Activated CD4-positive, alpha-beta T cell treated with anti-CD3 and anti-CD28 coated beads for 36 hours (primary cell): ENCODE data around the gene SASH1. TPM values are rescaled to one million over a fixed set of nuclear protein-coding genes. Genes with fewer than 3 reads are reported as not detected.
"Not testable (repeated sequence)": the region's sequence is repeated elsewhere in the genome, so short reads cannot be mapped to it uniquely, and the experiment has no call there.

ENCODE experiments used
- ATAC-seq: fragments of 200-7000 bp; cut with Tn5 transposase; one replicate; pipeline ENCODE4 v1.10.0; 2021; ENCODE audit warnings: mild to moderate bottlenecking, moderate library complexity
- CTCF ChIA-PET: fragments of 350-600 bp; sonication (Branson Sonifier 250); formaldehyde crosslinking; loops from one replicate; lab custom pipeline; 2021; ENCODE audit warnings: antibody characterized with exemption; lab: Charles Lee
- POLR2A ChIA-PET: fragments of 350-600 bp; sonication (Branson Sonifier 250); formaldehyde crosslinking; loops from one replicate; lab custom pipeline; 2021; ENCODE audit warnings: antibody characterized with exemption, inconsistent platforms; lab: Charles Lee
- DNase-seq: peaks from one replicate; pipeline ENCODE4 v3.0.0-alpha.2; 2020
- H3K27ac Mint-ChIP-seq: one replicate; pipeline ENCODE4 v1.8.0; 2021; ENCODE audit warnings: mixed read lengths
- H3K27me3 Mint-ChIP-seq: one replicate; pipeline ENCODE4 v1.8.0; 2021; ENCODE audit warnings: mixed read lengths
- H3K36me3 Mint-ChIP-seq: one replicate; pipeline ENCODE4 v1.8.0; 2021; ENCODE audit warnings: low read depth, mixed read lengths
- H3K4me1 Mint-ChIP-seq: one replicate; pipeline ENCODE4 v1.8.0; 2021; ENCODE audit warnings: mixed read lengths
- H3K4me3 Mint-ChIP-seq: one replicate; pipeline ENCODE4 v1.8.0; 2021; ENCODE audit warnings: mild to moderate bottlenecking, moderate library complexity, mixed read lengths
- H3K9me3 Mint-ChIP-seq: one replicate; pipeline ENCODE4 v1.8.0; 2021; ENCODE audit warnings: low read depth, mixed read lengths
- intact Hi-C, 2 experiments: fragments of 100-400 bp; cut with DNase I in 1 of 2; cut with micrococcal nuclease in 1 of 2; formaldehyde crosslinking; loops; one replicate each; pipeline versions ENCODE4 v1.14.2 to v1.15.1; 2022 to 2024; cut with DNase I, micrococcal nuclease
- total RNA-seq, 2 experiments: library from RNA; stranded (reverse); gene quantifications; one replicate each; pipeline ENCODE4 v1.2.3, GENCODE V29; 2021

The SASH1 gene
- total RNA-seq, 2 experiments from 2014 or later: 0.26 to 0.46 TPM

DNA sequence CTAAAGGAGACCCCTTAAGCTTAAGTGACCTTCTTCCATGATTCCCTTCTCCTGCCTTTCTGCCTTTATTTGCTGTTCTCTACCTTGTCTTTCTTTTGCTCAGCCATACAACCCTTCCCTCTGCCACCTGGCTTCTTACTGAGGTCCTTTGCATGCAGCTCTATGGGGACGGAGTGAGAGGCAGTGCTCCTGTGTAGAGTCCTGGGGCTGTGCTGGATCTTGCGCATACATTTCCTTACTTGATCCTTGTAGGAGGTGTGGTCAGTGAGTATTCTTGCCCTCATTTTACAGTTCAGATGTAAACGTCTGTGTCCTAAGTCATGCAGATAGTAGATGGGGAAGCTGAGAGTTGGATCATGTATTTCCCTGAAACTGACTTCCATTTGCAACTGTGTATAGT is 5.7 kb downstream of the SASH1 start:
- Mint-ChIP-seq H3K36me3 (no peaks in the 10 kb centered on the region), H3K4me1 (no peaks in the 10 kb centered on the region), H3K4me3 (no peak overlapping the region), H3K27ac (no peak overlapping the region), H3K9me3 (no peaks in the 10 kb centered on the region), H3K27me3 (peaks cover 38% of the 10 kb centered on the region)
- no peak for ATAC-seq
- ChIA-PET CTCF (interaction anchor here (0.6 kb wide), 1 partner anchor 605 kb away, joined by 3 read pairs; no protein-coding TSS in a partner anchor), POLR2A (no interaction called here)
- intact Hi-C loops: loop anchor here in 1 of 2 experiments (5.0 kb wide), 1 partner anchor 114 kb away; no protein-coding TSS in a partner anchor
- DNase-seq: no peak

- POLR2A ChIA-PET: no interaction called here
- ATAC-seq (no peak), DNase-seq (no peak)
- no peaks in the 10 kb centered on the region for H3K4me1 Mint-ChIP-seq
- intact Hi-C loops: loop anchor here in 1 of 2 experiments (5.0 kb wide), 1 partner anchor 114 kb away; no protein-coding TSS in a partner anchor
- no peaks in the 10 kb centered on the region for H3K9me3 Mint-ChIP-seq
- H3K36me3 Mint-ChIP-seq: no peaks in the 10 kb centered on the region
- H3K27me3 Mint-ChIP-seq: peaks cover 34% of the 10 kb centered on the region
- CTCF ChIA-PET: interaction anchor here (0.6 kb wide), 1 partner anchor 605 kb away, joined by 3 read pairs; no protein-coding TSS in a partner anchor
- H3K27ac Mint-ChIP-seq: no peak overlapping the region
- H3K4me3 Mint-ChIP-seq: no peak overlapping the region
Measured at GRCh38 chr6:148348778-148349177, 6.1 kb downstream of the SASH1 start.

DNA sequence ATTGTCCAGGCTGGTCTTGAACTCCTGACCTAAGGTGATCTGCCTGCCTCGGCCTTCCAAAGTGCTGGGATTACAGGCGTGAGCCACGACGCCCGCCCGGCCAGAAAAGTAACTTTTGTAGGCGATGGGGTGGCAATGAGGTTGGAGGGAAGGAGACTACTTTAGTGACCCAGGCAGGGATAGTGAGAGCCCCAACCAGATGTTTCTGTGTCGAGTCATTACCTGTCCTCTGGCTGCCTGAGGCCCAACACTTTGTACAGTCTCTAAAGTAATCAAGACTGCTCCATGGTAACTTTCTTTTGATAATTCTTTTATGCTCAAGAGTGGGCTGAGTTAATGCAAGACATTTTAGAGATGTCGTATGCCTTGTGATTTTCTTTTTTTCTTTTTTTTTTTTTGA is 6.8 kb downstream of the SASH1 start:
- no peak overlapping the region for H3K4me3 Mint-ChIP-seq
- ATAC-seq (no peak), DNase-seq (no peak)
- no peaks in the 10 kb centered on the region for H3K36me3 Mint-ChIP-seq
- peaks cover 29% of the 10 kb centered on the region for H3K27me3 Mint-ChIP-seq
- H3K9me3 Mint-ChIP-seq: no peaks in the 10 kb centered on the region
- H3K4me1 Mint-ChIP-seq: no peaks in the 10 kb centered on the region
- ChIA-PET CTCF (no interaction called here), POLR2A (no interaction called here)
- intact Hi-C loops: loop anchor here in 1 of 2 experiments (5.0 kb wide), 1 partner anchor 113 kb away; no protein-coding TSS in a partner anchor
- no peak overlapping the region for H3K27ac Mint-ChIP-seq

- no peak for ATAC-seq
- H3K9me3 Mint-ChIP-seq: no peaks in the 10 kb centered on the region
- intact Hi-C loops: no loop called here
Measured at GRCh38 chr6:148351309-148351708, 8.7 kb downstream of the SASH1 start.

DNA sequence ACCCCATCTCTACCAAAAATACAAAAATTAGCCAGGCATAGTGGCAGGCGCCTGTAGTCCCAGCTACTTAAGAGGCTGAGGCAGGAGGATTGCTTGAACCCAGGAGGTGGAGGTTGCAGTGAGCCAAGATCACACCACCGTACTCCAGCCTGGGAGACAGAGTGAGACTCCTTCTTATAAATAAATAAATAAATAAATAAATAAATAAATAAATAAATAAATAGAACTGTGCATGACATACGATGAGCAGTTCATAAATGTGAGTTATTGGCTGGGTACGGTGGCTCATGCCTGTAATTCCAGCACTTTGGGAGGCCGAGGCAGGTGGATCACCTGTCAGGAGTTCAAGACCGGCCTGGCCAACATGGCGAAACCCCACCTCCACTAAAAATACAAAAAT is 9.8 kb downstream of the SASH1 start:
- intact Hi-C loops: not testable (repeated sequence)

More at GRCh38 chr6:148351309-148351708, 8.7 kb downstream of the SASH1 start:
- H3K27ac Mint-ChIP-seq: no peak overlapping the region
- ChIA-PET CTCF (no interaction called here), POLR2A (no interaction called here)
- no peaks in the 10 kb centered on the region for H3K4me1 Mint-ChIP-seq
- H3K36me3 Mint-ChIP-seq: no peaks in the 10 kb centered on the region
- no peak overlapping the region for H3K4me3 Mint-ChIP-seq
- no peak for DNase-seq
- peaks cover 19% of the 10 kb centered on the region for H3K27me3 Mint-ChIP-seq

GRCh38 chr6:148358196-148358785 is 15.7 kb downstream of the SASH1 start:
- Mint-ChIP-seq H3K27me3 (peaks cover 11% of the 10 kb centered on the region), H3K36me3 (no peaks in the 10 kb centered on the region), H3K27ac (no peak overlapping the region), H3K9me3 (no peaks in the 10 kb centered on the region), H3K4me1 (no peaks in the 10 kb centered on the region), H3K4me3 (no peak overlapping the region)
- no peak for DNase-seq
- ChIA-PET CTCF (no interaction called here), POLR2A (no interaction called here)
- ATAC-seq: no peak
- intact Hi-C loops: no loop called here

More for the DNA sequence above, 9.8 kb downstream of the SASH1 start:
- H3K27ac Mint-ChIP-seq, H3K4me3 Mint-ChIP-seq, ATAC-seq, DNase-seq, H3K9me3 Mint-ChIP-seq, POLR2A ChIA-PET, H3K4me1 Mint-ChIP-seq, CTCF ChIA-PET, H3K36me3 Mint-ChIP-seq: not testable (repeated sequence)
- peaks cover 12% of the 10 kb centered on the region for H3K27me3 Mint-ChIP-seq

DNA sequence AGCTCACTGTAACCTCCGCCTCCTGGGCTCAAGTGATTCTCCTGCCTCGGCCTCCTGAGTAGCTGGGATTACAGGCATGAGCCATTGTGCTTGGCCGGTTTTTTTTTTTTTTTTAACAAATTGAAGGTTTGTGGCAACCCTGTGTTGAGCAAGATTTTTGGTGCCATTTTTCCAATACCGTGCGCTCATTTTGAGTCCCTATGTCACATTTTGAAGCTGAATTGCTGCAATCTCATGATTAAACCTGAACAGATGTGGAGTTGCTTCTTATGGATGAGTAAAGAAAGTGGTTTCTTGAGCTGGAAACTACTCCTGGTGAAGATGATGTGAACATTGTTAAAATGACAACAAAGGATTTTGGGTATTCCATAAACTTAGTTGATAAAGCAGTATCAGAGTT is 16.6 kb downstream of the SASH1 start:
- ChIA-PET POLR2A (interaction anchor here (1.1 kb wide), 1 partner anchor 9 kb away, joined by 9 read pairs; no protein-coding TSS in a partner anchor), CTCF (interaction anchor here (0.6 kb wide), 1 partner anchor 107 kb away, joined by 3 read pairs; no protein-coding TSS in a partner anchor)
- ATAC-seq (no peak), DNase-seq (no peak)
- Mint-ChIP-seq H3K9me3 (no peaks in the 10 kb centered on the region), H3K4me3 (no peak overlapping the region), H3K27ac (no peak overlapping the region), H3K27me3 (peaks cover 17% of the 10 kb centered on the region), H3K4me1 (peaks cover 2% of the 10 kb centered on the region), H3K36me3 (peaks cover 1% of the 10 kb centered on the region)
- intact Hi-C loops: no loop called here

DNA sequence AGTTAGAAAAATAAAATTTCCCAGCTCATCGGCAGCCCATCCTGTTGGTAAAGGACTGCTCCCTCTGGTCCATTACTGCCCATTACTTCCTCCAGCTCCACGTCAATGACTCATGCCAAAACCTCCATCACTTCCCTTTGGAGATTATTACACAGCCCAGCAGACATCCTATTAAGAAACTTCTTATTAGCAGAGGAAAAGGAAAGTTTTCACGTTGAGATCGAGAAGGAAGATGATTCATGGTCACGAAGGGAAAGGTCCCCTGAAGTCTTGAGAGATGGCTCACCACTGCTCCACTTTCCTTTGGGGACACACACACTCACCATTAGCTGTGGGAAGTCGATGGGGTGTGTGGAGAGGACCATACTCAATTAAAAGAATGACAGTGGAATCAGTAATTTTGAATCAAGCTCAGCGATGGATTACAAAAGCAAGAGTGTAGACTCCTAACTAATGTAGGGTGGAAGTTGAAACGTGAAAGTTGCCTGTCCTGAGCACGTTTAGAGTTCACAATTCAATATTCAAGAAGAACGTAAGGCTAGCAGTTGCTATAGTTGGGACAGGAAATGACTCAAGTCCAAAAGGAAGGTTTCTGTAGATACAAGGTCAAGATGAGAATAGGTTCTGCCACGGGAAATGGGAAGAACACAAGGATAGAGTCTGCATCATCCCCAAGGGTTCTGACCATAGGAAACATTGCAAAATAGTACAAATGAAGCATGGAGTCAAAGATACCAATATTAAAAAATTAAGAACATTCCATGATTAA is 21.6 kb downstream of the SASH1 start:
- Mint-ChIP-seq H3K4me3 (no peak overlapping the region), H3K4me1 (peaks cover 4% of the 10 kb centered on the region), H3K27ac (no peak overlapping the region), H3K36me3 (peaks cover 1% of the 10 kb centered on the region), H3K9me3 (no peaks in the 10 kb centered on the region), H3K27me3 (peaks cover 16% of the 10 kb centered on the region)
- intact Hi-C loops: no loop called here
- no peak for ATAC-seq
- DNase-seq: no peak
- ChIA-PET POLR2A (no interaction called here), CTCF (no interaction called here)

DNA sequence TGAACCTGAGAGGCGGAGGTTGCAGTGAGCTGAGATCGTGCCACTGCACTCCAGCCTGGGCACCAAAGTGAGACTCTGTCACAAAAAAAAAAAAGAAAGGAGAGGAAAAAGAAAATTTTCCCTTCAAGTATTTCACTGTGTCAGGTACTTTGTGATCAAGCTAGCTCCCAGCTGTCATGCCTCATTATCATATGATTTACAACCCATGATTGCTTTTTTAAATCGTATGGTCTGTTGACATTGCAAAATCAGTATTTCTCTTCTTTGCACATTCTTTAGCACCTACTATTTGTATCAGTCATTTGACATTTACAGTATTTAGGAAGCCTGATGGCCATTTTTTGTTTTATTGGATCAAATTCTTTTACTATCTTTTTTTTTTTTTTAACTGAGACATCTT is 22.4 kb downstream of the SASH1 start:
- CTCF ChIA-PET: no interaction called here

GRCh38 chr6:148367411-148368024 is 24.9 kb downstream of the SASH1 start:
- Mint-ChIP-seq H3K36me3 (peaks cover 1% of the 10 kb centered on the region), H3K27ac (no peak overlapping the region), H3K27me3 (peaks cover 15% of the 10 kb centered on the region), H3K4me1 (peaks cover 4% of the 10 kb centered on the region), H3K9me3 (no peaks in the 10 kb centered on the region), H3K4me3 (no peak overlapping the region)
- intact Hi-C loops: no loop called here
- POLR2A ChIA-PET: interaction anchor here (1.0 kb wide), 1 partner anchor 8 kb away, joined by 9 read pairs; no protein-coding TSS in a partner anchor
- peak; percentile 4 for DNase-seq
- CTCF ChIA-PET: no interaction called here
- no peak for ATAC-seq

More for the DNA sequence above, 22.4 kb downstream of the SASH1 start:
- DNase-seq (no peak), ATAC-seq (no peak)
- intact Hi-C loops: no loop called here
- H3K27ac Mint-ChIP-seq: no peak overlapping the region
- no peaks in the 10 kb centered on the region for H3K9me3 Mint-ChIP-seq
- H3K36me3 Mint-ChIP-seq: peaks cover 1% of the 10 kb centered on the region
- H3K27me3 Mint-ChIP-seq: peaks cover 16% of the 10 kb centered on the region
- H3K4me3 Mint-ChIP-seq: no peak overlapping the region
- POLR2A ChIA-PET: no interaction called here
- H3K4me1 Mint-ChIP-seq: peaks cover 4% of the 10 kb centered on the region

- POLR2A ChIA-PET: no interaction called here
- CTCF ChIA-PET: no interaction called here
- no peak for DNase-seq
- Mint-ChIP-seq H3K4me1 (no peaks in the 10 kb centered on the region), H3K27ac (no peak overlapping the region), H3K27me3 (peaks cover 8% of the 10 kb centered on the region), H3K36me3 (no peaks in the 10 kb centered on the region), H3K4me3 (no peak overlapping the region), H3K9me3 (no peaks in the 10 kb centered on the region)
- intact Hi-C loops: no loop called here
- no peak for ATAC-seq
Measured at GRCh38 chr6:148370176-148370575, 27.5 kb downstream of the SASH1 start.
